Fibroblast of pulmonary artery (primary cell): Measurements from ENCODE around the gene ARRDC4.

Experiments
- DNase-seq: peaks from one replicate; pipeline ENCODE4 v3.0.0-alpha.2; 2010; ENCODE audit warnings: low read depth
- H3K4me3 ChIP-seq: replicated peaks from 2 replicates; pipeline ENCODE4 v1.5.1; 2011; ENCODE audit warnings: low read depth, mild to moderate bottlenecking, control low read depth, low read length, moderate library complexity
- CTCF ChIP-seq: IDR thresholded peaks from 2 replicates; pipeline ENCODE4 v1.5.1; 2011; ENCODE audit warnings: mild to moderate bottlenecking, control low read depth, low read length, inconsistent platforms; ENCODE audit errors: missing control alignments

Gene ARRDC4

GRCh38 chr15:97994236-97994635 is 33.7 kb downstream of the ARRDC4 start:
- no peak overlapping the region for H3K4me3 ChIP-seq
- TF ChIP-seq CTCF = no peak
- no peak for DNase-seq

- DNase-seq = no peak
- no peak for TF ChIP-seq CTCF
- H3K4me3 ChIP-seq = no peak overlapping the region
Measured at GRCh38 chr15:97995192-97995591, 34.7 kb downstream of the ARRDC4 start.

GRCh38 chr15:97995881-97996603 is 35.5 kb downstream of the ARRDC4 start:
- TF ChIP-seq CTCF = no peak
- H3K4me3 ChIP-seq = no peak overlapping the region
- no peak for DNase-seq

- DNase-seq = no peak
- TF ChIP-seq CTCF = no peak
- H3K4me3 ChIP-seq = no peak overlapping the region
Measured at GRCh38 chr15:97998307-97999071, 38.0 kb downstream of the ARRDC4 start.

- TF ChIP-seq CTCF = no peak
- DNase-seq = no peak
- H3K4me3 ChIP-seq = no peak overlapping the region
Measured at GRCh38 chr15:98000249-98001203, 40.0 kb downstream of the ARRDC4 start.

- TF ChIP-seq CTCF = no peak
- DNase-seq = no peak
- H3K4me3 ChIP-seq = no peak overlapping the region
Measured at GRCh38 chr15:98001663-98002194, 41.2 kb downstream of the ARRDC4 start.
